Neural cell (in vitro differentiated cells): Measurements from ENCODE around the gene WRAP73.

Experiments used
- POLR2AphosphoS5 ChIP-seq: IDR thresholded peaks from 2 replicates; pipeline ENCODE4 v1.6.1; 2012
- SMC3 ChIP-seq: fragments of 450-650 bp; conservative IDR thresholded peaks from 2 replicates; pipeline ENCODE4 v1.6.1; 2014; ENCODE audit warnings: antibody characterized with exemption, mild to moderate bottlenecking, moderate library complexity; ENCODE audit not compliant: poor library complexity
- TF ChIP-seq, protein P1 (sequence below): fragments of 450-650 bp; IDR thresholded peaks from 2 replicates; pipeline ENCODE4 v1.5.1; 2014; ENCODE audit warnings: antibody characterized with exemption, mild to moderate bottlenecking, moderate library complexity; ENCODE audit not compliant: poor library complexity, severe bottlenecking

DNA sequence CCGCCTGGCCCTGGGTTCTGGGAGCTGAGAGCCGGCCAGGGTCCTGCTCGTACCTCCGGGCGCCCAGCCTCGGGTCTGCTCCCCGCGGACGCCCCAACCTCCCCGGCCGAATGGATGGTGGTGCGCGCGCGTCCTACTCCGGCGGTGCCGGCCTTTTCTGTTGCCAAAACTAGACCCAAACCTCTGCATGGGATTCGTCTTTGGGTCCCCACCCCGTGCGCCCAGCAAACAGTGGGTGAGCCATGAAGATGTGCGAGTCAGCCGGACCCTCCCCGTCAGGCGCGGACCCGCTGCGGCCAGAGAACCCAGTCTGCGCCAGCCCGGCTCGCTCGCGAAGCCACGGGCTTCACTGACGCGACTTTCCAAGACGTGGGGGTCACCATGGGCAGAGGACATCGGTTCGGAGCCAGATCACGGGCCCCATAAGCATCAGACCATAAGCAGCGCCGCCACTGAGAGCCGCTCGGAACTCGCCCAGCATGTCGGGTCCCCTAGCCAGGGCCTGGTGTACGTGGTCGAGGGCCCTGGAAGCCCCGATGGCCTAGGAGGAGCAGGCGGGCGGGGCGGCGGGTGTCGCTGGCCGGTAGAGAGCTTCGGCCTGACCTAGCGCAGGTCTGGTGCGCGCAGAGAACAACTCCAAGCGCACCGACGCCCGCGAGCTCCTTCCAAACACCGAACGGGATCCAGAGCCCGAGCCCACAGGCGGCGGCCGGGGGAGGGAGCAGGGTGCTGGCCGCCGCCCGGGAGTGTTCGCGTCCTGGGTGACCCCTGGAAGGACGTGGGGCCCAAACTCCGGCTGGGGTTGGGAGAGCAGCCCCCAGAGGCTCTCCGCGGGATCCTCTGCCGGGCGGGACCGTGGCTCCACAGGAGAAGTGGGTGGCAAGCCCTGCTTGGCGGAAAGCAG, 1.4 kb upstream of the WRAP73 start:
- TF ChIP-seq POLR2AphosphoS5 (no peak), SMC3 (no peak)
- TF ChIP-seq, protein P1, sequence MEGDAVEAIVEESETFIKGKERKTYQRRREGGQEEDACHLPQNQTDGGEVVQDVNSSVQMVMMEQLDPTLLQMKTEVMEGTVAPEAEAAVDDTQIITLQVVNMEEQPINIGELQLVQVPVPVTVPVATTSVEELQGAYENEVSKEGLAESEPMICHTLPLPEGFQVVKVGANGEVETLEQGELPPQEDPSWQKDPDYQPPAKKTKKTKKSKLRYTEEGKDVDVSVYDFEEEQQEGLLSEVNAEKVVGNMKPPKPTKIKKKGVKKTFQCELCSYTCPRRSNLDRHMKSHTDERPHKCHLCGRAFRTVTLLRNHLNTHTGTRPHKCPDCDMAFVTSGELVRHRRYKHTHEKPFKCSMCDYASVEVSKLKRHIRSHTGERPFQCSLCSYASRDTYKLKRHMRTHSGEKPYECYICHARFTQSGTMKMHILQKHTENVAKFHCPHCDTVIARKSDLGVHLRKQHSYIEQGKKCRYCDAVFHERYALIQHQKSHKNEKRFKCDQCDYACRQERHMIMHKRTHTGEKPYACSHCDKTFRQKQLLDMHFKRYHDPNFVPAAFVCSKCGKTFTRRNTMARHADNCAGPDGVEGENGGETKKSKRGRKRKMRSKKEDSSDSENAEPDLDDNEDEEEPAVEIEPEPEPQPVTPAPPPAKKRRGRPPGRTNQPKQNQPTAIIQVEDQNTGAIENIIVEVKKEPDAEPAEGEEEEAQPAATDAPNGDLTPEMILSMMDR, result no peak
